ENCODE measurements around the gene PEPD.

The PEPD gene

DNA sequence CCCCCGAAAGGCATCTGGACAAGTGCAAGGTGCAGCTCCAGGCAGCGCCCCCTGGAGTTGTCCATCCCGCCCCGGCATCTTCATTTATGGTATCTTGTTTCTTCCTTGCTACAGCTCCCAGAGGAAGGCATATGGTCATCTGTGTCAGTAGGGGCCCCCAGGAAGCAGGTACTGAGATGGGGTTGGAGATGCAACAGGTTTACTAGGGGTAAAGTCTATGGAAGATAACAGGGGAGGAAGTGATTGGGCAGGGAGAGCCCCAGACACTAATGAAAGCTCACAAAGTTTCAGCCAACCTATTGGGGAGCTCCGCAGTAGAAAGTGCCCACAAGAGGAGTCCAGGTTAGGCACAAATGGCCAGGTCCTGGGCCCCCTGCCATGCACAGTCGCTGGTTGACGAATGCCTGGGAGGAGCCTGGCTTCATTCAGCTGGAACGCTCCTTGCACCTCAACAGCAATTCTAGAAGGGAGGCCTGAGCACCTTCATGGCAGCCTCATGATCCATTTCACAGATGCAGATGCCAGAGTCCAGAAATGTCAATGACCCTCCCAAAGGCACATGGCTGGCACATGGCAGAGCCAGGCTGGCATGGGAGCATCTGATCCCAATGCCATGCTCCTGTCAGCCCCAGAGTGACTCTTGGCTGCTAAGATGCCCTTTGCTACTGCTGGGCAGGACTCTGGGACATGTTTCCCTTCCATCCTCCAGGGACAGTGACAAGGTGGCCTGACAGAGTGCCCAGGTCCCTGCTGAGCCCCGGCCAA is 23.8 kb upstream of the PEPD start:
- no peak for DNase-seq

DNA sequence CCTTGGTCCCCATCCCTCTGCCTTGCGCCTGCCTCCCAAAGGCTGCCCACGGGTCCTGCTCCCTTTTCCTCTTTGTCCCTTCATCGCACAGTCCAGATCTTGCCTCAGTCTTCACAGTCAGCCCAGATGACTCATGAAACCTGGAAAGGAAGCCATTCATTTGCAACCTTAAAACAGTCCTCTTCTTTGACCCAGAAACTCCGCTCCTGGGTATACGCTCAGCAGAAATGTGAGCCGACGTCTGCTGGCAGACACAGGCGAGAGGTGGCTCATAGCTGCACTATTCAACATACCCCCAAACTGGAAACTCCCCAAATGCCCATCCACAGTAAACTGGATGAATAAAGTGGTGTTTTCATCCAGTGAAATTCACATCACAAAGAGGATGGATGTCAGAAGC is 13.6 kb upstream of the PEPD start:
- no peak for DNase-seq

DNA sequence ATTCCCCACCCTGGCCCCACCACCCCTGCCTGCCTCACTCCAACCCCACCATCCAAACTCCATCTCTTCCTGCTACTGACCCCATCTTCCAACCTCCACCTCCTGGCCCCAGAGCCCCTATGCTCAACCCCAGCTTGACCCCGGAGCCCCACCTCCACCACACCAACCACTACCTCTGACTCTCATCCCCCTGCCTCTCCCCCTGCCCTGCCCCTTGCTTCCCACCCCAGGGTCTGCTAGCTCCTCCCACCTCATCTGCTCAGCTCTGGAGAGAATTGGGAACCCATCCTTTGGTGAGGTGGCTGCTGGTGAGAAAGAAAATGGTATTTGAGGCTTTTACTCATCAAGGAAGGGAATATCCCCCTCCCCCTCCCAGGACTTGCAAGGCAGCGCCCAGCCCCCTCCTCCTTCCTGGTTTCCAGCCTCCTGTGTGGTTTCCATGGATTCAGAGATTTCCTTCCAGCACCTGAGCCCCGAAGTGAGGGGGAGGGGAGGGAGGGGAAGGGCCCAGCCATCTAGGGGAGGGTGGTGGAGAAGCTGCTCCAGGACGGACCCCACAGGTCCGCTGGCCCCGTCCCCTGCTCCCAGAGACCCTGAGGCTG is 11.4 kb upstream of the PEPD start:
- DNase-seq = no peak

DNA sequence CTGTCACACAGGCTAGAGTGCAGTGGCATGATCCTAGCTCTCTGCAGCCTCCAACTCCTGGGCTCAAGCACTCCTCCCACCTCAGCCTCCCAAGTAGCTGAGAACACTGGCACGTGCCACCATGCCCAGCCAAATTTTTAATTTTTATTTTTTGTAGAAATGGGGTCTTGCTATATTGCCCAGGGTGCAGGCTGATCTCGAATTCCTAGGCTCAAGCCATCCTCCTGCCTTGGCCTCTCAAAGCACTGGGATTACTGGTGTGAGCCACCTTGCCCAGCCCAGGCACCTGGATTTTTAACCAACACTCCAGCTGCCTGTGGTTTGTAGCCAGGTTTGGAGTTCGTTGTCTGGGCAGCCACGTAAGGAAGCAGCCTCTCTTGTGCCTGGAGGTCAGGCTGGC is 9.3 kb upstream of the PEPD start:
- no peak for DNase-seq

DNA sequence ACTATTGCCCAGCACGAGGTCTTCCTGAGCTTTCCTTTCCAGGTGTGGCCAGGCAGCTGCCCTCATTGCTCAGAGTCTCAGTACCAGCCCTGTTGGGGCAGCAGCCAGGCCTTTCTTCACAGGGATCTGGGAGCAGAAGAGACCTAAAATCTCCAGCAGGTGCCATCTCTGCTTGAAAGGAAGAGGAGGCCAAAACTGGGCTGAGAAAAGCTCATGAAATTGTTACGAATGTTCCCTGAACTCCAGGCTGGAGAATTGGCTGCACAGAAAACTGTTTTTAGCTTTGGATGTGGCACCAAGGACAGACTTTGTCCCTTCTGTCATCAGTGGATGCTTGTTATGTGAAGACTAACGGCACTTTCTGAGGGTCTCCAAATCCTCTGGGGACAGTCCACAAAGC is 8.7 kb upstream of the PEPD start:
- no peak for DNase-seq

DNA sequence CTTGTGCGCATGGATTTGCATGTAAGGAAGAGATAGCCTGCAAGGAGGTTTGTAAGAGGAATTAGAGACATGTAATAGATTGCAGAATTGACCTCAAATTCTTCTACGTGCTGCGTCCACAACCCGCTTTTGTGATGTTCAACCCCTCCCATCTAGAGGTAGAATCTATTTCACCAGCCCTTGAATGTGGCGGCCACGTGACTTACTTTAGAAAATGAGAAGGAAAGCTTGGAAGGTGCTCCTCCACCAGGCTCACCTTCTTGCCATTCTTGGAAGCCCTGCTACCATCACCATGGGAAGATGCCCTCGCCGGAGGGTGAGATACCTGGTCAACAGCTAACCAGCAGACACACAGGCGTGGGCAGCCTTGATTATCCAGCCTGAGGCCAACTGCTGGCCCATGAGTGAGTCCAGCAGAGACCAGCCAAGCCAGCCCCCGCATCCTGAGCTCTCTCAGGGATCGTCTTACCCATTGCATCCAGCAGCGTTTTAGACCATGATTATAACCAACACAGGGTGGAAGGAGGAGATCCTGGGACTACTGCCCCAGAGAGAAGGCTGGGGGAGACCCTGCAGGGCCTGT is 7.6 kb upstream of the PEPD start:
- DNase-seq = no peak

DNA sequence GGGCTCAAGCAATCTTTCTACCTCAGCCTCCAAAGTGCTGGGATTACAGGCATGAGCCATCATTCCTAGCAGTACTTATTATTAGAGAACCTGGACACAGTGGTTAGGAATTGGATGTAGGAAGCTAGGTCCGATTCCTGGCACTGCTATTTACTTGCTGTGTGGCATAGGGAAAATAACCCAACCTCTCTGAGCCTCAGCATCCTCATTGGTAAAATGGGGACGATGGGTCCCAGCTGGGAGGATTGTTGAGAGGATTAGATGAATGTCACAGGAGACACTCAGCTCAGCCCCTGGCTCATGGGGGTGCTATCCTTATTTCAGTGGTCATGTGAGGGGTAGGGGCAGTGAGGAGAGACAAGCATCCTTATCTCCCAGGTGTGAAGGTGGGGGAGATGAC is 6.8 kb upstream of the PEPD start:
- DNase-seq = no peak

DNA sequence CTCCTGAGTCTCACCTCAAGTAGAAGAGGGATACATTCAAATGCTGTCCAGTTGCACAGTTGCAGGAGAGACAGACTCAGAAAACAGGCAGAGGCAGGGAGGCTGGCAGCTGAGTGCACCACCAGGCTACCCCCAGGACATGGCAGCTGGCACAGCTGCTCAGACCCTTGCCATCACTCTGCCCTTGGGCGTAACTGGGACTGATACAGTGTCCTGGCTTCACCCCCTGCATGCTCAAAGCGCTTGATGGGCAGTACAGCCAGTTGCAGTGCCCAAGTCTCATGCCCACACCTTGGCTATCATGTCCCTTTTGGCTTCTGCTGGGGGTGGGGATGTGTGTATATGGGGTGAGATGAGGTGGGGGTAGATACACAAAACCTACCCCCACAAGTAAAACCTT is 5.5 kb upstream of the PEPD start:
- DNase-seq = no peak

DNA sequence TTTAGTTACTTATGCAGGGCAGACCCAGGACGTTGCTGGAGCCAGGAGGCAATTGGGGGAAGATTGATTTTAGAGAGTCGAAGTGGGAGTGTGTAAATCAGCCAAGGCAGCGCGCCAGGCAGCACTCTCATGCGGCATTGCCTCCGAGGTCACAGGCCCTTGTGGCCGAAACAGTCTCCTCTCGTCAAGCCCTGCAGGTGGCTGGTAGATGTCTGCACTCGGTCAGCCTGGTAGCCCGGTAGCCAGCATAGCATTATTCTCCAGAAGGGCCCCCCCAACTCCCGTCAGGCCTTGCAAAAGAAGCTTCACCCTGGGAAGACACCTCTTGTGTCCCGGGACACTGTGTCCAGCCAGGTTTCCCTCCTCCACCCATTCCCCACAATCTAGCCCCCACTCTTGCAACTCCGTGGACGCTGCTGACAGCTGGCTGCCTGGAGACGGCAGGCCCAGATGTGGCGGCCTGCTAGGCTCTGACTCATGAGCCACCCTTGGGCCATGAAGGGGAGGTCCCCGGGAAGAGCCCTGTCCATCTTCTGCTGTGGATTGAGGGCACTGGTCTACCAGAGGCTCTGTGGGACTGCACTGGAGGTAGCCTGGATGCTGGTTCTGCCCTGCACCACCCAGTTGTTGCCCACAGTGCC is 2.6 kb upstream of the PEPD start:
- DNase-seq = no peak

DNA sequence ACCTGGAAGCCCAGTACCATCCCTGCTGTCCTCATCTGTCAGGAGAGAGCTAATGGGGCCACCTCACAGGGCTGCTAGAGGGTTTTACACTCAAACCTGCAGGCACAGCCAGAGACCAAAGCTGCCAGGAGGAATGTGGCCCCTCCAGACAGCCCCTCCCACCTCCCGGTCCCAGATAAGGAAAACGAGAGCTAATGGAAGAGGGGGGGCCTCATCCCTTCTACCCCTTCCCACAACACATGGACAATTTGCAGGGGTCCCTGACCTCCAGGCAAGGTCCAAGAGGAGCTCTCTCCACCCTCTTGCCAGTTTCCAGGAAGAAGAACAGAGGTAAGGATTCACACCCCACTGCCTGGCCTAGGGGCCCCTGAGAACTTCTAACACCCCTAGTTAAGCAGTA is 1.6 kb upstream of the PEPD start:
- DNase-seq = no peak

DNA sequence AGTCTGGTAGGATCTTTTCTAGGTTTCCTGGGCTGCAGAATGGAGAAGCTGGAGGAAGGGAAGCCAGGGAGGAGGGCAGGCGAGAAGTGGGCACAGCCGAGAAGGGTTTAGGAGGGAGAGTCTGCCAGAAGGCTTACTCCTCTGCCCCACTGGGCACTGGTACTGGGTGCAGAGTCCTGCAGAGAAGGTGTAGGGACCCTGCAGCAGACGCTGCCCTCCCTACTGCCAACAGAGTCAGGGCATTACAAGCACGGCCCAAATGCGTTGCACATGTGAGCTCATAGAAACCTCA is 726 bp upstream of the PEPD start:
- no peak for DNase-seq

DNA sequence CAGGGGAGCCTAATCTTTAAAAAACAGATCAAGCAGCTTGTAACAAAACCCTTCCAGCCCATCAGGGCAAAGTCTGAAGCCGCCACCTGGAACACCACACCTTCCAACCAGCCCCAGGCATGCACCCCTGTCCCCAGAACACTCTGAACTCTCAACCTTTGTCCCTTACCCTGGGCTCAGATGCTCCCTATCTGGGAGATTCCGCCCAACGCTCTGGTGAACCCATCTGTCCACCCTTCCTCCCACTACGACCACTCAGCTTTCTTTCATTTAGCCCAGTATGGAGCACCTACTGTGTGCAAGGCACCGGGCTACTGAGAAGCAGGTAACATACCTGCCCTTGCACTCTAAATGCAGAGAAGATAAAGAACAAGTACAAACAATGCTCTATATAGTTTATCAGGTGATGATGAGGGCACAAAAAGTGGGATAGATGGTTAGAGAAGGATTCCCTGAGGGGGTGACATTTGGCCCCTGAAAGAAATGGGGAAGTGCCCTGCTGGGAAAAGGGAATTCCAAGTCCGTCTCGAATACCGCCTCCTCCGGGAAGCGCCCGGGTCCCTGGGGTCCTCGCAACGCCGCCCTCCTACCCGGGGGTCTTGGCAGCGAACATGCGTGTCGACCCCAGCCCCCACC is 629 bp downstream of the PEPD start:
- DNase-seq = no peak

DNA sequence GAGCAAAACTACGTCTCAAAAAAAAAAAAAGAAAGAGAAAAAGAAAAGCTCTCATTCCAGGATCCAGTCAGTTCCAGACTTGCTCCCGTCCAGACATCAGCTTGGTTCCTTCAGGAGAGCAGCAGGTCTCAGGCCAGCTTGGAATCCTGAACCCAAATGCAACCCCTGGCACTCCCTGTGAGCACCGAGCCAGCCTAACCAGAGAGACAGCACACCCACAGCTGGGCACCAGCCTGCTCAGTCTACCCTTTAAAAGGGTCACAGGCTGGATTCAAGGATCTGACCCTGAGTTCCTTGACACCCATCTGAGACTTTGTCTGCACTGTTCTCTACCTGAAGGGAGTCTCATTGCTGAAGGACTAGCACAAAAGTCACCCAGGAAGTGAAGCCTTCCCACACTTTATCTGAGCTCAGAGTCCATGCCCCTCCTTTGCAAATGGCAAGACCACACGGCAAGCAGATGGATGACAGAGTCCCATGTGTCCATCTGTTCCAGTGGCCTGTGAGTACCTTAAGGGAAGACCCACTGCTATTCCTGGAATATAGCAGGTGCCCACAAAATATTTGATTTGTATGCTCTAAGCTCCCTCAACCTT is 1.4 kb downstream of the PEPD start:
- DNase-seq = no peak

DNA sequence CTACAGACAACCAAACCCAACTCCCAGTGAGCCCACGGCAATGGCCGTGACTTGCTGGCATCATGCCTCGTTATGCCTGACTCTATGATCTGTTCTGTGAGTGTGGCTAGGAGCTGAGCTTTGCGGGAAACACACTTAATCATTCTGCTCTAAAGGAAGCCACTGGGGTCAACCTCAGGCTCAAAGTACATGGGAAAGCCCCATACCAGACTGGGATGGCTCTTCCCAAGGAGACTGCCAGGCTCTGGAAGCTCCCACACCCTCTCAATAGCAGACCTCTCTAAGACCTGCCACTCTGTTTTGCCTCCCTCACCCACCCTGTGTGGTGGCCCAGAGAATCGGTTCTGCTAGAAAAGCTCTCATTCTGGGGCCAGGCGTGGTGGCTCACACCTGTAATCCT is 2.2 kb downstream of the PEPD start:
- no peak for DNase-seq

DNA sequence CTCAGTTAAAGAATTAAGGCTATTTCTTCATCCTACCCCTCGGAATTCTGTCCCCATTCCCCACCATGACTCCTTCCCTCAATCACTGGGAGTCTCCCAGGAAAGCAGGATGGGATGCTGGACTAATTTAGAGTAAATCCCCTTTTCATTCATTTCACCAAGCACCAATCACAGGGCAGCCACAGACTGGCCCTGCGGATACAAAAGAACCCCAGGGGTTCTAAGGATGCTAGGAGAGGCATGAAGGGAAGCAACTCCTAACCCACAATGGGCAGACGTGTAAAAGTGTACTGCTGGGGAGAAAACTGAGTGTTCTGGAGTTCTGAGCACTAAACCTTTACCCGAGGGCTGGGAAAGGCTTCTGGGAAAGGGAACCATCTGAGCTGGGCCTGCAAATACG is 3.0 kb downstream of the PEPD start:
- no peak for DNase-seq

DNA sequence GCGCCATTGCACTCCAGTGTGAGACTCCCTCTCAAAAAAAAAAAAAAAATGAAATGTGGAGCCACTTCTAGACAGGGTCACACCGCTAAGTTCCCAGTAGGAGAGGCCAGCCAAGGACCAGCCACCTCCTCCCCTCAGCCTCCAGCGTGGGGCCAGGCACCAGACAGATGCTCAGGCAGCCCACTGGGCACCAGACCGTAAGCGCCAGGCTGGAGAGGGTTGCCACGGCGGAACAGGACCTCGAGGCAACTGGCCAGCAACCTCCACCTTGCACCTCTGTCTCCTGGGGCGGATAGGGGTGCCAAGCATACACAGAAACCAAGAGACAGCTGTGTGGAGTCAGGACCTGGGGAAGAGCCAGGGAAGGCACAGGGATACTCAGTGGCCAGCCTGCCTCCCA is 3.7 kb downstream of the PEPD start:
- DNase-seq = no peak

DNA sequence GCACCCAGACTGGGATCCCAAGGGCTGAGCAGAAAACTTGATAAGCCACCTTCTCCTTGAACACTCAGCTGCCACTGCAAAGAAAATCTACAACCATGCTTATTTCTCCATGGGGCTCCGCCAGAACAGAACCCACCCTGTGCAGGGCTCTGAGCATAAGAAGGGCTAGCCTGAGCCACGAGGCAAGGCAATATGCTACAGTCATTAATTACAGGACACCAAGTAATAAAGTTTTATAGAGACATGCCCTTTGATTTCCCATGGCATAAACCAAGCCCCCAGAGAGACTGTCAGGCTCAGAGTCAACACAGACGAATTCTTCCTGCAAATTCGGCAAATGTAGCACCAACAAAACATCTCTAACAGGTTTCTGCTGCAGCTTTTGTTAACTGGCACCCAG is 5.7 kb downstream of the PEPD start:
- no peak for DNase-seq

DNA sequence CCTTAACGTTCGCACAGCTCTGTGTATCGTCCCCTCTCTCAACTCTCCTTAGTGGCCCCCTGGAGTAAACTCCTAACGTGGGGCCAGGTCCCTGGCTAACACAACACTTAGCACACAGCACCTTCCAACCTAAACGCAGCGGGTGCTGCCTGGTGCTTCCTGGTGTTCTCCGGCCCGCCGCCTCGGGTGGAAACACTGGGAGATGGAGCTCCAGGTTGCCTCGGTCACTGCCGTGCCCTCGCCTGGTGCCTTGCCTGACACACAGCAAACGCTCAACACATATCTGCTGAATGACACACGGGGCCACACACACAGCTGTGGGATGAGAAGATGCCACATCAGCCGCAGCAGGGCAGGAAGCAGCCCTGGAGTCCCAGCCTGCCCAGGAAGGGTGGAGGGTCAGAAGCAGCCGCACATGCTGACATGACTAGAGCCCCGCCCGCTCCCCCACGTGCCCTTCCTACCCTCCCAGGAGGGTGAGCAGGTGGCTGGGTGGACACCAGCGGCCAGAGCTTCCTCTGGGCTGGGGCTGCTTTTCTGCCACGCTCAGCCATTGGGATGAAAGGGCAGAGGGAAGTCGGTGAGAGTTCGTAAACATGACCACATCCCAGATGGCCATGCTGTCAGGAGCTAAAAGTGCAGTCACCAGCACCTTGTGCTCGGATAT is 6.6 kb downstream of the PEPD start:
- DNase-seq = peak; percentile 35

DNA sequence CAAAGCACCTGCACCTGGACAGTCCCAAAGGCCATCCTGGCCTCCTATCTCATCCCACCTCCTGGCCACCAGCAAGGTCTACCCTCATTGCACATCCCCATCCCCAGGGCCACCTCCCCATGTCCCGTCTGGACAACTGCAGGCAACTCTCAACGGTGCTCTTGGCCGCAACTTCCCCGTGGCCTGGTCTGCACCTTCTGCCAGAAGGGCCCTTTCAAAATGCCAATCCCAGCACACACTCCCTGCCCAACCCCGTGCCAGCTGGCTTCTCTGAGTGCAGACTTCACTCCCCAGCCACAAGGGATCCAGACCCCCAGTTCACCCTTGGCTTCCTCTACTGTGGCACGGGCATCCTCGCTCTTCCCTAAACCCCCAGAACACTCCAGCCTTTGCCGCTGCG is 8.2 kb downstream of the PEPD start:
- no peak for DNase-seq

DNA sequence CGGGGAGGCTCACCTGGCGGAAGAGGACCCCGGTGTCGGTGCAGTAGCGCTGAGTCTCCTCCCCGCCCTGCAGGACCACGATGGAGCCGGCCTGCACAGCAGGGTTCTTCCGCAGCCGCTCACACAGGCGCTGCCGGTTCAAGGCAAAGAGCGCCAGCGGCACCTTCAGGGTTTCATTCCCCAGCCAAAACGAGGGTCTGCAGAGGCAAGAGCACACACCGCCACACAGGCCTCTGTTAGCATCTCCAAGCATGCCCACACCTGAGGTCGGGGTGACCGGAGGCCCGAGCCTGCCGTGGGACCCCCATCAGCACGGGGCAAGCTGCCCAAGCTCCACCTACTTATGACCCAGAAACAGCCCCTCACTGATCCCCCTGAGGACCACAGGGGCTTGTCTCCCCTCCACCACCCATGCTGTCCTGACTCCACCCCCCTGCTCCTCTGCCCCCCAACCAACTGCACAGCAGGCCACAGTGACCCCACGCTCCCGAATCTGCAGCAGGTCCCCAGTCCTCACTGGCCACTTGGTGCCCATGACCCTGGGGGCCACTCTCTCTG is 8.9 kb downstream of the PEPD start:
- DNase-seq = no peak

DNA sequence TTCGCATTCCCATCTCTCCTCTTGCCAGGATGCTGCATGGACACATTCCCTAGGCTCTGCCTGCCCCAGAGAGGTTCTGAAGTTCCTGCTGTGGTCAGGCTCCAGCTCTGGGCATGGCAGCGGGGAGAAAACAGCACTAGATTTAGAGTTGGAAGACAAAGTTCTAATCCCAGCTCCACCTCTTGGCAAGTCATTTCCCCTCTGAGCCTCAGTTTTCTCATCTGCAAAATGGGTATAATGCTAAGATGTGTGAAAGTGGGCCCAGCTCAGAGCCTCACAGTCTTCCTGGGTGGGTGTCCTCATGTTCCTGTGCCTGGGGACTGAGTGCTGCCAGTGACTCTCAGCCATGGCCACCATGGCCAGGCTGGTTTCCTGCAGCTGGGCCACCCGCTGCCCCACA is 9.6 kb downstream of the PEPD start:
- DNase-seq = no peak

DNA sequence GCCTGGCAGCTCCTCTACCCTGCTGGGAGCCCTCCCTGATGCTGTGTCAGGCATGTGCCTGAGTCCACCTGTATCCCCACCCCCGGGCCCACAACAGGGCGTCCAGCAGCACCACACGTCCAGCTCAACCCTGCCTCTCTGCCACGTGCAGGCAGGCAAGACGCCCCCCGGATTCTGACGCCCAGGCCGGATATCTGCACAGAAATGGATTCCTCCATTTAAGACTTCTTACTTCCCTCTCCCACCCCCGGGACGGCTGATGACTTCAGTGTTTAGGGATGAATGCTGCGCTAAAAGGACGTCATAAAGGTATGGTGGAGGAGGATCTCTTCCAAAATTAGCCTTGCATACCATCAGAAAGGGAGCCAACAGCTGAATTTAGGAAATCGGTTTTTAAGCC is 10.2 kb downstream of the PEPD start:
- DNase-seq = no peak

Data from CD4-positive, alpha-beta T cell treated with Interleukin-6 for 4 hours (primary cell).